Trophoblast cell (in vitro differentiated cells and primary cell): ENCODE results near the gene PRKD2.

Experiments
- DNase-seq, 2 donors: peaks; one replicate each; pipeline ENCODE4 v3.0.0-alpha.2; 2016
- H2AFZ ChIP-seq: 2 replicates; pipeline ENCODE4 v1.6.1; 2013; ENCODE audit warnings: low read length, moderate library complexity, mild to moderate bottlenecking; ENCODE audit not compliant: insufficient read depth, poor library complexity
- H2AK5ac ChIP-seq: 2 replicates; pipeline ENCODE4 v1.6.1; 2013; ENCODE audit warnings: mild to moderate bottlenecking, low read length
- H2BK120ac ChIP-seq: 2 replicates; pipeline ENCODE4 v1.6.1; 2013; ENCODE audit warnings: low read length, mild to moderate bottlenecking, moderate library complexity; ENCODE audit not compliant: insufficient read depth, poor library complexity
- H2BK12ac ChIP-seq: 2 replicates; pipeline ENCODE4 v1.6.1; 2013; ENCODE audit warnings: mild to moderate bottlenecking, low read length, moderate library complexity
- H2BK5ac ChIP-seq: 2 replicates; pipeline ENCODE4 v1.6.1; 2013; ENCODE audit warnings: low read length, low read depth, moderate library complexity, mild to moderate bottlenecking; ENCODE audit not compliant: poor library complexity
- H3K14ac ChIP-seq: 2 replicates; pipeline ENCODE4 v1.6.1; 2013; ENCODE audit warnings: mild to moderate bottlenecking, low read length
- H3K18ac ChIP-seq: 2 replicates; pipeline ENCODE4 v1.6.1; 2013; ENCODE audit warnings: mild to moderate bottlenecking, low read length
- H3K23ac ChIP-seq: 2 replicates; pipeline ENCODE4 v1.6.1; 2013; ENCODE audit warnings: low read length
- H3K27ac ChIP-seq: 2 replicates; pipeline ENCODE4 v1.5.1; 2013; ENCODE audit warnings: low read depth, mild to moderate bottlenecking, inconsistent platforms, low read length, moderate library complexity
- H3K27me3 ChIP-seq: 2 replicates; pipeline ENCODE4 v1.6.1; 2013; ENCODE audit warnings: inconsistent platforms, mild to moderate bottlenecking, low read length, moderate library complexity; ENCODE audit not compliant: insufficient read depth
- H3K36me3 ChIP-seq, 2 experiments: 1 replicate in 1 of 2; 2 replicates in 1 of 2; pipeline ENCODE4 v1.6.1; 2013; ENCODE audit warnings: low read length in 2 of 2, mild to moderate bottlenecking in 2 of 2, moderate library complexity in 1 of 2; ENCODE audit not compliant: insufficient read depth in 2 of 2, control insufficient read depth in 1 of 2
- H3K4ac ChIP-seq: 2 replicates; pipeline ENCODE4 v1.6.1; 2013; ENCODE audit warnings: low read depth, mild to moderate bottlenecking, low read length, moderate library complexity
- H3K4me1 ChIP-seq, 2 experiments: 1 replicate in 1 of 2; 2 replicates in 1 of 2; pipeline ENCODE4 v1.6.1; 2013; ENCODE audit warnings: low read length in 2 of 2, mild to moderate bottlenecking in 2 of 2, moderate library complexity in 1 of 2; ENCODE audit not compliant: insufficient read depth in 2 of 2, control insufficient read depth in 1 of 2
- H3K4me2 ChIP-seq: 2 replicates; pipeline ENCODE4 v1.6.1; 2013; ENCODE audit warnings: inconsistent platforms, mild to moderate bottlenecking, low read length, moderate library complexity
- H3K4me3 ChIP-seq: 2 replicates; pipeline ENCODE4 v1.5.1; 2013; ENCODE audit warnings: mild to moderate bottlenecking, low read depth, low read length, inconsistent platforms
- H3K79me1 ChIP-seq: one replicate; pipeline ENCODE4 v1.6.1; 2013; ENCODE audit warnings: low read length
- H3K79me2 ChIP-seq: 2 replicates; pipeline ENCODE4 v1.6.1; 2013; ENCODE audit warnings: low read length, mild to moderate bottlenecking; ENCODE audit not compliant: control insufficient read depth, insufficient read depth, poor library complexity
- H3K9ac ChIP-seq: 2 replicates; pipeline ENCODE4 v1.6.1; 2013; ENCODE audit warnings: mild to moderate bottlenecking, low read length
- H3K9me3 ChIP-seq: 2 replicates; pipeline ENCODE4 v1.6.1; 2013; ENCODE audit warnings: low read depth, mild to moderate bottlenecking, control low read depth, inconsistent platforms, low read length; ENCODE audit not compliant: insufficient read depth
- H4K12ac ChIP-seq: 2 replicates; pipeline ENCODE4 v1.6.1; 2013; ENCODE audit warnings: low read depth, mild to moderate bottlenecking, low read length, moderate library complexity
- H4K8ac ChIP-seq: 2 replicates; pipeline ENCODE4 v1.6.1; 2013; ENCODE audit warnings: low read depth, mild to moderate bottlenecking, low read length, moderate library complexity
- H4K91ac ChIP-seq: one replicate; pipeline ENCODE4 v1.6.1; 2013; ENCODE audit warnings: low read depth, mild to moderate bottlenecking, low read length, moderate library complexity
- WGBS: extraction: QIAGEN DNeasy Blood & Tissue Kit; methylation state at CpG from one replicate; pipeline ENCODE4 v1.1.7; 2013; ENCODE audit warnings: missing lambda C conversion rate; ENCODE audit not compliant: insufficient read length, insufficient coverage; ENCODE audit errors: extremely low coverage; 5-methylcytosine and 5-hydroxymethylcytosine counted together

The PRKD2 gene

GRCh38 chr19:46737761-46738171, 20.9 kb upstream of the PRKD2 start:
- H4K8ac ChIP-seq, result no peak overlapping the region
- H3K27me3 ChIP-seq, result no peaks in the 10 kb centered on the region
- no peaks in the 10 kb centered on the region for H3K4me1 ChIP-seq
- no peak overlapping the region for H2BK120ac ChIP-seq
- H3K9me3 ChIP-seq, result peaks cover 2% of the 10 kb centered on the region
- no peak overlapping the region for H3K18ac ChIP-seq
- H2AK5ac ChIP-seq, result no peak overlapping the region
- peaks cover 50 to 58% of the 10 kb centered on the region in 2 experiments for H3K36me3 ChIP-seq
- H3K79me2 ChIP-seq, result peaks cover 23% of the 10 kb centered on the region
- no peak overlapping the region for H3K14ac ChIP-seq
- no peak overlapping the region for H3K4me2 ChIP-seq
- no peak overlapping the region for H3K9ac ChIP-seq
- H3K23ac ChIP-seq, result no peak overlapping the region
- H4K12ac ChIP-seq, result no peak overlapping the region
- H3K4ac ChIP-seq, result peak overlapping the region; percentile 15
- no peak overlapping the region for H2BK12ac ChIP-seq
- H3K79me1 ChIP-seq, result no peaks in the 10 kb centered on the region
- H4K91ac ChIP-seq, result no peak overlapping the region
- no peak overlapping the region for H3K27ac ChIP-seq
- H3K4me3 ChIP-seq, result no peak overlapping the region
- H2AFZ ChIP-seq, result peak overlapping the region; percentile 30
- DNase-seq, result no peak
- WGBS, result no CpG with 5 or more reads among the region's 19 CpGs
- no peak overlapping the region for H2BK5ac ChIP-seq

- no peak overlapping the region for H3K23ac ChIP-seq
- no CpG with 5 or more reads among the region's 7 CpGs for WGBS
- no peak overlapping the region for H3K4ac ChIP-seq
- H4K12ac ChIP-seq, result no peak overlapping the region
- peaks cover 2% of the 10 kb centered on the region for H3K9me3 ChIP-seq
- DNase-seq, result no peak
- H2BK12ac ChIP-seq, result no peak overlapping the region
- no peak overlapping the region for H2AK5ac ChIP-seq
- H3K14ac ChIP-seq, result no peak overlapping the region
- no peak overlapping the region for H4K91ac ChIP-seq
- H3K27me3 ChIP-seq, result no peaks in the 10 kb centered on the region
- H3K36me3 ChIP-seq, result peaks cover 55 to 63% of the 10 kb centered on the region in 2 experiments
- no peak overlapping the region for H3K18ac ChIP-seq
- H4K8ac ChIP-seq, result no peak overlapping the region
- no peak overlapping the region for H2AFZ ChIP-seq
- H3K4me3 ChIP-seq, result no peak overlapping the region
- H3K79me1 ChIP-seq, result no peaks in the 10 kb centered on the region
- peaks cover 20% of the 10 kb centered on the region for H3K79me2 ChIP-seq
- no peak overlapping the region for H2BK120ac ChIP-seq
- H3K9ac ChIP-seq, result no peak overlapping the region
- H3K27ac ChIP-seq, result no peak overlapping the region
- H3K4me2 ChIP-seq, result no peak overlapping the region
- H2BK5ac ChIP-seq, result no peak overlapping the region
- peaks cover under 1% of the 10 kb centered on the region in 2 experiments for H3K4me1 ChIP-seq
Observed at GRCh38 chr19:46737298-46737654, 20.4 kb upstream of the PRKD2 start.

GRCh38 chr19:46736531-46737297, 19.8 kb upstream of the PRKD2 start:
- Histone ChIP-seq H3K79me2 (peaks cover 16% of the 10 kb centered on the region), H3K36me3 (peaks cover 57 to 64% of the 10 kb centered on the region in 2 experiments), H3K79me1 (no peaks in the 10 kb centered on the region), H3K4me2 (no peak overlapping the region), H3K9ac (no peak overlapping the region), H3K14ac (no peak overlapping the region), H4K12ac (no peak overlapping the region), H2BK120ac (no peak overlapping the region), H3K4me1 (peaks cover 4 to 6% of the 10 kb centered on the region in 2 experiments), H3K18ac (no peak overlapping the region), H3K27ac (no peak overlapping the region), H4K91ac (no peak overlapping the region), H4K8ac (no peak overlapping the region), H3K4me3 (peak overlapping the region; percentile 53), H2AK5ac (no peak overlapping the region), H2AFZ (no peak overlapping the region), H3K27me3 (no peaks in the 10 kb centered on the region), H3K9me3 (peaks cover 2% of the 10 kb centered on the region), H2BK12ac (no peak overlapping the region), H2BK5ac (no peak overlapping the region), H3K23ac (no peak overlapping the region), H3K4ac (no peak overlapping the region)
- DNase-seq, result no peak
- WGBS, result no CpG with 5 or more reads among the region's 22 CpGs

- Histone ChIP-seq H3K9me3 (peaks cover 2% of the 10 kb centered on the region), H3K14ac (no peak overlapping the region), H3K4me1 (peaks cover 13 to 17% of the 10 kb centered on the region in 2 experiments), H3K18ac (no peak overlapping the region), H2BK120ac (no peak overlapping the region), H3K79me1 (peaks cover 3% of the 10 kb centered on the region), H3K79me2 (no peaks in the 10 kb centered on the region), H3K27me3 (no peaks in the 10 kb centered on the region), H2BK12ac (no peak overlapping the region), H3K4ac (no peak overlapping the region), H2BK5ac (no peak overlapping the region), H3K36me3 (peaks cover 70 to 71% of the 10 kb centered on the region in 2 experiments), H3K4me2 (no peak overlapping the region), H3K9ac (no peak overlapping the region), H2AFZ (no peak overlapping the region), H4K91ac (no peak overlapping the region), H4K8ac (no peak overlapping the region), H2AK5ac (no peak overlapping the region), H3K4me3 (no peak overlapping the region), H4K12ac (no peak overlapping the region), H3K27ac (no peak overlapping the region), H3K23ac (no peak overlapping the region)
- DNase-seq, result no peak
- WGBS, result no CpG with 5 or more reads among the region's 11 CpGs
Observed at GRCh38 chr19:46733690-46734292, 16.9 kb upstream of the PRKD2 start.
